Thyroid gland (tissue), 4 donors: ENCODE data around the gene GALNT15.

Experiments
- CTCF ChIP-seq, 6 experiments: fragments of 200-600 bp in 3 of 6; fragments of 450-650 bp in 3 of 6; sonication (generic) in 3 of 6; IDR thresholded peaks; one replicate each; pipeline ENCODE4 v1.5.1; 2016 to 2019; ENCODE audit warnings: antibody characterized with exemption in 6 of 6, mild to moderate bottlenecking in 2 of 6, inconsistent platforms in 1 of 6, moderate library complexity in 1 of 6
- POLR2A ChIP-seq, 2 donors: fragments of 450-650 bp; IDR thresholded peaks; one replicate each; pipeline ENCODE4 v1.6.1; 2017; ENCODE audit warnings: antibody characterized with exemption in 2 of 2, mild to moderate bottlenecking in 2 of 2, moderate library complexity in 1 of 2

- TF ChIP-seq POLR2A (IDR thresholded peaks at IDR 0.05) = no peak
- no peak for TF ChIP-seq CTCF (IDR thresholded peaks at IDR 0.05)
These were observed 53.1 kb downstream of the GALNT15 start for GRCh38 chr3:16227566-16227965.
